ENCODE measurements around the gene CARD9. TPM values are rescaled to one million over a fixed set of nuclear protein-coding genes. Genes with fewer than 3 reads are reported as not detected.

Gene CARD9
- total RNA-seq, 1 experiment from 2014 or later, result 5.6 TPM

DNA sequence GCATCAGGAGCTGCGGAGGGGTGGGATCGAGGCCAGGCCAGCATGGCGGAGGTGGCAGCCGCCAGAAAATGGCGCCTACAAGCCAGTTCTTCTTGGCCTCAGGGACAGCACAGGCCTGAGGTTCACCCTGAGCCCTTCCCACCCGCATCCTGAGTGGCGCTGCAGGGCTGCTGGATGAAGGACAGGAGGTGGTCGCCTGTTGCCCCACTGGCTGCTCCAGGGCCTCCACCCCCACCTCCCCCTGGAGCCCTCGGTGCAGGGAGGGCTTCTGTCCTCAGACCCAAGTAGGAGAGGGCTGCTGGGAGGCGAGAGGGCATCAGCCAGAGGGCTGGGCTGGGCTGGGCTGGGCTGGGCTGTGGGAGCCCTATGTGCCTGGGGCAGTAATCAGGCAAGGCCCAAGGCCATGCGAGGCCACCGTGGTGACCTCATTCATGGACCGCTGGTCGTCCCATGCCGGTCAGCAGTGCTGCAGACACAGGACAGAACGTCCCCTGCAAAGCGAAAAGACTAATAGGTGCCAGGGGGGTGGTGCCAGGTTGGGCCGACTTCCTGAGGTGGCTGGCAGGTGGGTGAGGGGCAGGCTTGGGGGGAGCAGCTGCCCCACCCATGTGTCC is 32.3 kb downstream of the CARD9 start:
- Mint-ChIP-seq H3K27ac (no peak overlapping the region), H3K27me3 (ENCODE audit: low read depth) (no peaks in the 10 kb centered on the region; the same call in 1 of the 2 replicates), H3K4me1 (peaks cover 6 to 23% of the 10 kb centered on the region in 2 experiments; a peak in 3 of 4 replicates), H3K36me3 (ENCODE audit: insufficient read depth in 1 of 3, low read depth in 3 of 3) (no peaks in the 10 kb centered on the region; a peak in 1 of 7 replicates), H3K9me3 (no peaks in the 10 kb centered on the region), H3K4me3 (no peak overlapping the region)
- Histone ChIP-seq H3K18ac (ENCODE audit: insufficient read length, low read depth, low read length) (no peak overlapping the region), H3K27ac (ENCODE audit: insufficient read length, low read depth, low read length) (no peak overlapping the region), H3K27me3 (ENCODE audit: insufficient read depth, low read length) (no peaks in the 10 kb centered on the region), H2BK12ac (ENCODE audit: insufficient read length, low read depth, low read length) (no peak overlapping the region), H3K79me2 (ENCODE audit: insufficient read depth, low read length) (no peaks in the 10 kb centered on the region), H4K20me1 (ENCODE audit: control insufficient read depth, insufficient read depth, insufficient read length) (no peaks in the 10 kb centered on the region), H2BK15ac (ENCODE audit: low read depth, low read length) (no peak overlapping the region), H3K56ac (ENCODE audit: insufficient read length, low read depth, low read length) (no peak overlapping the region), H2AK5ac (ENCODE audit: insufficient read length, low read length) (no peak overlapping the region), H3K4me1 (ENCODE audit: insufficient read depth, low read length) (no peaks in the 10 kb centered on the region), H4K5ac (ENCODE audit: insufficient read length, low read depth, low read length) (no peak overlapping the region), H3K14ac (ENCODE audit: insufficient read depth, low read length) (no peak overlapping the region), H4K8ac (replicated peaks; ENCODE audit: insufficient read length, low read depth, low read length) (no peak overlapping the region), H3K79me1 (ENCODE audit: insufficient read depth, low read depth, low read length, poor library complexity, severe bottlenecking) (no peaks in the 10 kb centered on the region), H3T11ph (ENCODE audit: low read length) (no peak overlapping the region), H3K9me3 (ENCODE audit: control insufficient read depth, low read depth, low read length) (no peaks in the 10 kb centered on the region), H2BK5ac (ENCODE audit: insufficient read length, low read length) (no peak overlapping the region), H2AFZ (ENCODE audit: low read length) (no peak overlapping the region), H3K23ac (ENCODE audit: insufficient read length, low read depth, low read length) (no peak overlapping the region), H3K4ac (ENCODE audit: low read depth, low read length) (no peak overlapping the region), H2BK20ac (ENCODE audit: low read depth, low read length, poor library complexity, severe bottlenecking) (no peak overlapping the region), H3K4me2 (ENCODE audit: insufficient read depth, insufficient read length, low read length) (no peak overlapping the region), H3K9ac (ENCODE audit: extremely low read depth, insufficient read length, low read length) (no peak overlapping the region), H4K91ac (ENCODE audit: insufficient read length, low read depth, low read length) (no peak overlapping the region), H2BK120ac (ENCODE audit: low read depth, low read length, poor library complexity, severe bottlenecking) (no peak overlapping the region), H3K23me2 (ENCODE audit: insufficient read length, low read depth, low read length, poor library complexity, severe bottlenecking) (no peaks in the 10 kb centered on the region)
- TF ChIP-seq, protein P1, sequence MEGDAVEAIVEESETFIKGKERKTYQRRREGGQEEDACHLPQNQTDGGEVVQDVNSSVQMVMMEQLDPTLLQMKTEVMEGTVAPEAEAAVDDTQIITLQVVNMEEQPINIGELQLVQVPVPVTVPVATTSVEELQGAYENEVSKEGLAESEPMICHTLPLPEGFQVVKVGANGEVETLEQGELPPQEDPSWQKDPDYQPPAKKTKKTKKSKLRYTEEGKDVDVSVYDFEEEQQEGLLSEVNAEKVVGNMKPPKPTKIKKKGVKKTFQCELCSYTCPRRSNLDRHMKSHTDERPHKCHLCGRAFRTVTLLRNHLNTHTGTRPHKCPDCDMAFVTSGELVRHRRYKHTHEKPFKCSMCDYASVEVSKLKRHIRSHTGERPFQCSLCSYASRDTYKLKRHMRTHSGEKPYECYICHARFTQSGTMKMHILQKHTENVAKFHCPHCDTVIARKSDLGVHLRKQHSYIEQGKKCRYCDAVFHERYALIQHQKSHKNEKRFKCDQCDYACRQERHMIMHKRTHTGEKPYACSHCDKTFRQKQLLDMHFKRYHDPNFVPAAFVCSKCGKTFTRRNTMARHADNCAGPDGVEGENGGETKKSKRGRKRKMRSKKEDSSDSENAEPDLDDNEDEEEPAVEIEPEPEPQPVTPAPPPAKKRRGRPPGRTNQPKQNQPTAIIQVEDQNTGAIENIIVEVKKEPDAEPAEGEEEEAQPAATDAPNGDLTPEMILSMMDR (conservative IDR thresholded peaks at IDR 0.05), result no peak
- DNase-seq, result no peak
- WGBS (ENCODE audit: extremely low coverage, insufficient read length, low lambda C conversion rate), result no CpG with 5 or more reads among the region's 18 CpGs

Data from H9 (cell line).